ENCODE results near the gene ZFYVE9. TPM values are rescaled to one million over a fixed set of nuclear protein-coding genes. Genes with fewer than 3 reads are reported as not detected.
"Not testable (repeated sequence)": the region's sequence is repeated elsewhere in the genome, so short reads cannot be mapped to it uniquely, and the experiment has no call there.

Gene ZFYVE9
- total and polyA plus RNA-seq, 2 of the 4 experiments (the other 2 are of a cell fraction): 8.3 to 28.7 TPM

GRCh38 chr1:52182328-52182727 is 40.4 kb downstream of the ZFYVE9 start:
- WGBS, 2 experiments (ENCODE audit: extremely low coverage in 2 of 2, insufficient read length in 1 of 2): no CpG with 5 or more reads among the region's 5 CpGs
- H3K27ac ChIP-seq (ENCODE audit: insufficient read depth, low read length); H2AK5ac ChIP-seq (ENCODE audit: low read depth, low read length); H3K9me3 ChIP-seq (ENCODE audit: control insufficient read depth, insufficient read depth, low read length); intact Hi-C loops (cut with micrococcal nuclease); H4K5ac ChIP-seq (ENCODE audit: low read depth, low read length); H2BK15ac ChIP-seq (ENCODE audit: low read depth, low read length); H3K56ac ChIP-seq (ENCODE audit: extremely low read depth, insufficient read depth, low read length); H2AFZ ChIP-seq (replicated peaks; ENCODE audit: low read length, poor library complexity); H3K4ac ChIP-seq (ENCODE audit: low read depth, low read length); H3K36me3 ChIP-seq (ENCODE audit: control insufficient read depth, insufficient read depth, low read length); H3K23ac ChIP-seq (ENCODE audit: low read depth, low read length); H3K9me1 ChIP-seq (ENCODE audit: insufficient read depth, low read length); H3K4me1 ChIP-seq (ENCODE audit: control insufficient read depth, insufficient read depth, low read length); H3K9ac ChIP-seq (ENCODE audit: low read depth, low read length); in situ Hi-C loops (cut with MboI; ENCODE audit: low sequenced_read_pairs); H2BK20ac ChIP-seq (ENCODE audit: low read depth, low read length); H2BK5ac ChIP-seq (ENCODE audit: low read depth, low read length, poor library complexity, severe bottlenecking); H3K18ac ChIP-seq (ENCODE audit: low read depth, low read length); H3K4me3 ChIP-seq (ENCODE audit: insufficient read depth, low read depth, low read length); POLR2A ChIA-PET (ENCODE audit: unreplicated experiment); BruUV-seq (replicated peaks); CTCF ChIA-PET; H4K20me1 ChIP-seq (ENCODE audit: insufficient read depth, low read length); H3K27me3 ChIP-seq (ENCODE audit: control insufficient read depth, insufficient read depth, low read length); H3K4me2 ChIP-seq (ENCODE audit: low read depth, low read length); H2BK120ac ChIP-seq (ENCODE audit: low read depth, low read length); ATAC-seq (ENCODE audit: low read depth); H4K91ac ChIP-seq (ENCODE audit: insufficient read depth, low read depth, low read length); H2AK9ac ChIP-seq (replicated peaks; ENCODE audit: low read depth, low read length, poor library complexity); dilution Hi-C loops (cut with HindIII; ENCODE audit: low sequenced_read_pairs, unreplicated experiment); H4K8ac ChIP-seq (ENCODE audit: low read depth in 2 of 2, low read length in 2 of 2); DNase-seq; H3K14ac ChIP-seq (replicated peaks; ENCODE audit: low read depth, low read length): not testable (repeated sequence)
- peaks cover 11 to 19% of the 10 kb centered on the region in 2 experiments; a peak in 3 of 4 replicates for H3K79me1 ChIP-seq (ENCODE audit: low read depth in 1 of 2, low read length in 2 of 2)

All from IMR-90 (cell line).